ENCODE results near the gene COL6A3.

Gene COL6A3

GRCh38 chr2:237289139-237289538 lies 124.8 kb downstream of the COL6A3 start:
- no peak for DNase-seq

DNA sequence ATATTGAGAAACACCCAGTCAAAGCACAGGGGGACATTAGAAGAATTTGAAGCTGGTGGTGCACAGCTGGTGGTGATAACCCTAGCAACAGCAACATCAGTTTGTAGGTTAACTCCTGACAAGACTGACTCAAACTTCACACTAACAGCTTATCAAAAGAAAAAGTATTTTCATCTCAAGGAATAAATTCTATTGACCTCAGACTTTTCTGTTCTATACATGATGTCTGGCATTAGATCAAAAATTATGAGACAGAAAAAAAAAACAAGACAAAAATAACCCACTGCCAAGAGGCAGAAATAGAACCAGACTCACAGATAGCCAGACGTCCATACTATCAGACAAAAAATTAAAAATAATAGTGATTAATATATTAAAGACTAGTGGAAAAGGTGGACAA lies 126.1 kb downstream of the COL6A3 start:
- no peak for DNase-seq

DNA sequence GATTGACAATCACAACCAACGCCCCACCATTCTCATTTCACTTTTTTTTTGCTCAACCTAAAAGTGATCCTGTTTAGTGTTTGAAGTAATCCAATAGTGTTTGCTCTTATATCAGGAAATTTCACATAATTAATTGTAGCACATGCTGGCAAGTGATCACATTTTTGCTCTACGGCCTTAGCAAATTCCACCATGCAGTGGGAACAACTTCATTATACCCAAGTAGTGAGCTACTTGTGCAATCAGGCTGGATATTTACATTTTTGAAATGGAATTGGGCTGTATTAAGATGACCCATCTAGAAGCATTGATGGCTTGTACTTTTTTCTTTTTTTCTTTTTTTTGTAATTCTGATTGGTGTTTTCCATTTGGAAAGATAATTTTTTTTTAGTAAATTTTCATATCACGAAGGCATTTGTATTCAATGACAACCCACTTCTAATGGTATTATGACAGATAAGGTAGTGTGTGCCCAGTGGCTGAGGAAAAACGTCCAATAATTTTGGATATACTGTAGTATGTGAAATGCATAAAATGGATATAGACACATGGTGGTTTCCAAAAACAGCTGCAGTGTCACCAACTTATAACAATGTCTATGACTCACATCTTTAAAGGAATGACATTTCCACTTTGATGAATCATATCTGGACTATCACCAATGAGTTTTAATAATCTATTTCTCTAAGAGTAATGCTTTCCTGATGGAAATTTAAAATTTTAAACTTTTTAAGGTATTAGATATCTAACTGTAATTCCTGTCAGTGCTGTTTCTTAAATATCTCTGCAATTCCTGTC lies 130.6 kb downstream of the COL6A3 start:
- DNase-seq, result no peak

DNA sequence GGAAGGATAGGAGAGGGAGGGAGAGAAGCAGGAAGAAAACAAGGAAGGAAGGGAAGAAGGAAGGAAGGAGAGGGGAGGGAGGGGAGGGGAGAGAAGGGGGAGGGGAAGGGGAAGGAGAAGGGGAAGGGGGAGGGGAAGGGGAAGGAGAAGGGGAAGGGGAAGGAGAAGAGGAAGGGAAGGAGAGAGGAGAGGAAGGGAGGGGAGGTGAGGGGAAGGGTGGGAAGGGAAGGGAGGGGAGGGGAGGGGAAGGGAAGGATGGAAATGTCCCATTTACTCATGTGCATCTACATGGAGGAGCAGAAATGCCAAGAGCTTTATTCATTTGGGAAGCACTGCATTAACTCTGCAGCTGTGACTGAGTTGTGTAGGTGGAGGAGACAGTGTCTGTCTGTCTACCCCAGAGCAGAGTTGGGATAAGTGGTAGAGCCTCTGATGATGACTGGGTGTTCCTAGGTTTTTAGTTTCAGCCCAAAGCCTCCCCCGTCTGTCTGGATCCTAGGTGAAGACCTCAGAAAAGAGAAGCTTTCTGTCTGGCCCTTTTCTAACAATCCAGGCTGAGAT lies 131.3 kb downstream of the COL6A3 start:
- DNase-seq, result no peak

DNA sequence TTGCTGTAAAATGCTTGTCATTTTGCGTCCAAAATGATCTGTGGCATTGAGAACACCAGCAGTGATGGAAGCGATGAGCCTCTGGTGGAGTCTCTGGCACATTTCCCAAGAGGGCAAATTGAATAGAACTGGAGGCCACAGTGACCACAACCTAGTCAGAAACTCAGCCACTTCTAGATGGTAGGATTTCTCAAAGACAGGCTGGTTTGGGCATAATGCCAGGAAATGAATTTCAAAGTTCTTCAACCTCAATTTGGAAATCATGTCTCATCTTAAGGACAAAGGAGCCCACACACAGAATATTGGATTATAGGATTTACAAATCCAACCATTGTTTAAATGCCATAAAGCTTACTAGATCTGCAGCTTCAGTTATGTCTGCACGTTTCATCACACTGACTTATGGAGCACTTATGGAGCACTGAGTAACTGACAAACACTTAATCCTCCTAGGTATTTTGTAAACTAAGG lies 132.1 kb downstream of the COL6A3 start:
- no peak for DNase-seq

DNA sequence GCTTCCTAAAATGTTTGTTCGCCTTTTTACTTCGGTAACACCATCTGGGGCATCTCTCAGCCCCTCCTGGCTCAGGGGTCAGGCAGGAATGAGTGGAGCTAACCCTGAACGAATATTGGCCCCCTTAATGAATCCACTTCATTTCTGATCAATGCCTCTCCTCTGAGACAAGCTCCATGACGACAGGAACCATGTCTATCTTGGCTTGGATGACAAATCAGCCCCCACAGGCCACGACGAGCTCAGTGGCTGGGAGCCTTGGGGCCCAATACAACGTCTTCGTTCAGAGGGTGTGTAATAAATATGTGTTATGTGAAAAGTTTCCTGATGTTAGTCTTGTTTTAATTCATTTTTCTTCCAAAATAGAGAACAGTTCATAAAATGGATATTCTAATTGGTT lies 133.0 kb downstream of the COL6A3 start:
- no peak for DNase-seq

- no peak for DNase-seq
Measured at GRCh38 chr2:237280229-237280628, 133.7 kb downstream of the COL6A3 start.

DNA sequence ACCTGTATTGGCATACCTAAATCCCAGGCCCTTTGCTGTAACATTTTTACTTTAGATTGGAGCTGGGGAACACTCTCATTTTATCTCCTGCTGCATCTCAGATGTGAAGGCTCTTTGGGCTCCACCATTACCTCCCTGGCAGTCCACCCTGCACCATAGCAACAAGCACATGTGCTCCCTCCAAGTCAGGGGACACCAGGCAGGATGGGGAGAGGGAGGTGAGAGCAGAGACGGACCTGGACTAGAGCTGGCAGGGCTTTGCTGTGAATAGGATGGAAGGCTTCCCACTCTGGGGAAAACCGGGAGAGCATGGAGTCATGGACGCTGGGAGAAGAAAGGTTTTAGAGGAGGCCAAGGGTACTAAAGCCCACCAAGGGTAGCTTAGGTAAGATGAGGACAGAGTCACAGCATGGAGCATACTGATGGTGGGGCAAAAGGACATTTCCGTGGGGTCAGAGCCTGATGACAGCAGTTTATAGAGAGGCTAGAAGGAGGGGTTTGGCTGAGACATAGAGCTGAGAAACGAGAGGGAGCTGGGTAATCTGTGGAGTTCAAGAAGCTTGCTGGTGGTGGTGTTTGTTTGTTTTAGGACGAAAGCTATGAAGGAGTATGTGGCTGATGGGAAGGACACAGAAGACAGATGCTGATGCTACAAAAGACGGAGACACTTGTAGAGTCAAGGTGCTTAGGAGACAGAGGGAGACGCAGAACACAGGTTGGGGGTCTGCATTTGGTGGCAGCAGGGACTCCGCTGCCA lies 134.8 kb downstream of the COL6A3 start:
- no peak for DNase-seq

GRCh38 chr2:237278568-237278967 lies 135.4 kb downstream of the COL6A3 start:
- DNase-seq, result no peak

GRCh38 chr2:237276716-237277490 lies 137.1 kb downstream of the COL6A3 start:
- no peak for DNase-seq

Measured in NK-92 treated with Interleukin-12 subunit alpha and Interleukin-12 subunit beta, amount 100 ng/mL, for 24 hours (cell line).